ENCODE results near the gene PTPDC1. TPM values are rescaled to one million over a fixed set of nuclear protein-coding genes. Genes with fewer than 3 reads are reported as not detected.
A peak's percentile ranks its signal among the peaks of the same experiment; 100 is the strongest.

The PTPDC1 gene
- total RNA-seq, 4 donors from 2014 or later: 7.6 to 19.9 (median 12.0) TPM

DNA sequence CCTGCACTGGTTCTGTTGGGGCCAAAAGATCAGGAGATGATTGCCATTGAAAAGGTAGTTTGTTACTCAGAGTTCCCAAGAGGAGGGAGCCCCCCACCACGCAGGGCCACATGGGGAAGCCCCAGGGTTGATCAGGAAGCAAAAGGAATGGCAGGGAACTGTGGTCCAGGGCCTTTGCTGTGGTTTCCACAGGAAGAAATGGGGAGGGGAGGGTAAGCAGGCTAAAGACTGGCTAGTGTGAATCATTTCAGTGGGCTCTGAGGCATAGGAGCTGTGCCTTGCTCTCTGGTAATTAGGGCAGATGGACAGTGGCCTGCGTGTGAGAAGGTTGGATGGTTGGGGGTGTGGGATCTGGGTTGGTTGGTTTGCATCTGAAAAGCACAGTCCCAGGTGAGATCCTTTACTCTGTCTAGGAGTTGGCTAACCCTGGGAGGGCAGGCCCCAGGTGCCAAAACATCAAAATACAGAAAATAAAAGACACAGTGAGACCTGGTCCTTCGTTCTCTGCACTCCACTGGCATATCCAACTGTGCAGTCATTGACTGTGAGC, 66.1 kb downstream of the PTPDC1 start:
- TF ChIP-seq, protein P1, sequence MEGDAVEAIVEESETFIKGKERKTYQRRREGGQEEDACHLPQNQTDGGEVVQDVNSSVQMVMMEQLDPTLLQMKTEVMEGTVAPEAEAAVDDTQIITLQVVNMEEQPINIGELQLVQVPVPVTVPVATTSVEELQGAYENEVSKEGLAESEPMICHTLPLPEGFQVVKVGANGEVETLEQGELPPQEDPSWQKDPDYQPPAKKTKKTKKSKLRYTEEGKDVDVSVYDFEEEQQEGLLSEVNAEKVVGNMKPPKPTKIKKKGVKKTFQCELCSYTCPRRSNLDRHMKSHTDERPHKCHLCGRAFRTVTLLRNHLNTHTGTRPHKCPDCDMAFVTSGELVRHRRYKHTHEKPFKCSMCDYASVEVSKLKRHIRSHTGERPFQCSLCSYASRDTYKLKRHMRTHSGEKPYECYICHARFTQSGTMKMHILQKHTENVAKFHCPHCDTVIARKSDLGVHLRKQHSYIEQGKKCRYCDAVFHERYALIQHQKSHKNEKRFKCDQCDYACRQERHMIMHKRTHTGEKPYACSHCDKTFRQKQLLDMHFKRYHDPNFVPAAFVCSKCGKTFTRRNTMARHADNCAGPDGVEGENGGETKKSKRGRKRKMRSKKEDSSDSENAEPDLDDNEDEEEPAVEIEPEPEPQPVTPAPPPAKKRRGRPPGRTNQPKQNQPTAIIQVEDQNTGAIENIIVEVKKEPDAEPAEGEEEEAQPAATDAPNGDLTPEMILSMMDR (IDR thresholded peaks at IDR 0.05): no peak
- DNase-seq (ENCODE audit: low spot score): no peak
- no peak for ATAC-seq (ENCODE audit: low FRiP score)

DNA sequence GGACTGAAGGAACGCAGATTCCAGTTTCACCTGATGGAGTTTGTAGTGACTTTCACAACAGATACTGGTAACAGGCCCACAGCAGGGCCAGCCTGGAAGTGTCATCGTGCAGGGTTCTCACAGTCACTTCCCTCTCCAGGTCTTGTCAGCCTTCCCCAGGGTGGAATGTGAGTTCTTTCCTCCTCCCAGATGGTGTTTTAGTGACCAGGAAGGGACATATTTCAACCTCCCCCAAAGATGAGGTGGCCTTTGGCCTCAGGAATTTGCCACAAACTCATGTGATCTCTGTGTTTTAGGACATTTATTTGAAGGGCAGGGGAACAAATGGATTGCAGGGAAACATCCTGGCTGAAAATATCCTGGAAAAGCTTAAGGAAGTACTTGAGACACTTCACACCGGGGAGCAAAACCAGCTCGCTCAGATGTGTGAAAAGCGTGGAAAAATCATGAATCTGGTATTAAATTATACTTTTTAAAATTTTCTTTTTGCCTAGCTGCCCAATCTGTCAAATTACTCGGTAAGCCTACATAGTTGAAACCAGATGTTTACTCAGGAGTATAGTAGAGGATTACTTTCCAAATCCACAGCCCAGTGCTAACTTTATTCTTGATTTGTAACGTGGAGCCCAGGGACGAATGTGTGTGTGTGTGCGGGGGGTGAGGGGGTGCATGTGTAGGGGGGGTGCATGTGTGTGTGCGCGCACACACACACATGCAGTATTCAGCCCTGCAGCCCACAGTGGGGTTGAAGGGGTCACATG, 66.8 kb downstream of the PTPDC1 start:
- DNase-seq (ENCODE audit: low spot score): no peak
- TF ChIP-seq, protein P1 (IDR thresholded peaks at IDR 0.05): no peak
- no peak for ATAC-seq (ENCODE audit: low FRiP score)

DNA sequence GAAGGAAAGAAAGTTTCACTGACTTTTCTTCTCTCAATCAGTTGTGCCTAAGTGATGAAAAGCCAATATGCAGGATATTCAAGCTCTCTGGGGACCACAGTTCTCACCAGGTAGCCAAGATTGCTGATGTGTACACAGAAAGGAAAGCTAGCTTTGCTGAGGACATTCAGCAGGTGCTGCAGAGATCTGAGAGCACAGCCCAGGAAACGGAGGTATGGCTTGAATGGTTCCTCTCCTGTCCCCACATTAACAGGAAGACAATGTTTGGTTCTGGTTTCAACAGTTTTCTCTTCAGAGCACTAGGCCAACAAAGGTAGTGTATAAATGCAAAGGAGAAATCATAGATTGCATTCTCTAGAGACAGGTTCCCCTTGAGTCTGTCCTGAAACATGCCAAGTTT, 69.6 kb downstream of the PTPDC1 start:
- ATAC-seq (ENCODE audit: low FRiP score) (no peak), DNase-seq (ENCODE audit: low spot score) (no peak)
- TF ChIP-seq, protein P1 (IDR thresholded peaks at IDR 0.05): no peak

DNA sequence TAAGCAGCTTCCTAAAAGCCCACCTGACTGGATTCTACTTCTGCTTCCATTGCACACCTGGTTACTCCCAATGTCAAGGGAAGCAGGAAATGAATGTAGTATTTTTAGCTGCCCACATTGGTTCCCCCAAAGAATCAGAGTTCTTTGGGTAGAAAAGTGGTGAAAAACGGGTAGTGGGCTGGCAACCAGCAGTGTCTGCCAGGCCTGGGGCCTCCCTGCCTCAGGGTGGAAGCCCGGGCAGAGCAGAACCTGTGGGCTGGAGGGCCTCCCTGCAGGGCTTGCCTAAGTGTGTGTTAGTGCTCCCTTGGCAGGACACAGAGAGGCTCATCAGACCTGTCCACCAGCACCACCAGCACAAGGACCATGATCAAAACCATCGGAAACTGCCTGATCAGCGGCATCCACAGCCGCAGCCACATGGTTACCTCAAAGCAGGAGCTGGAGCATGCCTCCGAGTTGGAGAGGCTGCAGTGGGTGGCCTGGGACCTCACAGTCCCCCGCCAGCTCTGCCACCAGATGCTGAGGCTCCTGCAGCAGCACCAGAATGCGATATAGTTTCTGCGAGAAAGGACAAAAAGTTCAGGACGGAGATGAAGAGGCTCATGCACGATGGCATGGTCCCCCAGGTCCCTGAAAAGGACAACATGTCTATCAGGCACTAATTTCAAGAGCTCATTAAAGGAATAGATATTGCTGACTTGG, 72.2 kb downstream of the PTPDC1 start:
- no peak for DNase-seq (ENCODE audit: low spot score)

DNA sequence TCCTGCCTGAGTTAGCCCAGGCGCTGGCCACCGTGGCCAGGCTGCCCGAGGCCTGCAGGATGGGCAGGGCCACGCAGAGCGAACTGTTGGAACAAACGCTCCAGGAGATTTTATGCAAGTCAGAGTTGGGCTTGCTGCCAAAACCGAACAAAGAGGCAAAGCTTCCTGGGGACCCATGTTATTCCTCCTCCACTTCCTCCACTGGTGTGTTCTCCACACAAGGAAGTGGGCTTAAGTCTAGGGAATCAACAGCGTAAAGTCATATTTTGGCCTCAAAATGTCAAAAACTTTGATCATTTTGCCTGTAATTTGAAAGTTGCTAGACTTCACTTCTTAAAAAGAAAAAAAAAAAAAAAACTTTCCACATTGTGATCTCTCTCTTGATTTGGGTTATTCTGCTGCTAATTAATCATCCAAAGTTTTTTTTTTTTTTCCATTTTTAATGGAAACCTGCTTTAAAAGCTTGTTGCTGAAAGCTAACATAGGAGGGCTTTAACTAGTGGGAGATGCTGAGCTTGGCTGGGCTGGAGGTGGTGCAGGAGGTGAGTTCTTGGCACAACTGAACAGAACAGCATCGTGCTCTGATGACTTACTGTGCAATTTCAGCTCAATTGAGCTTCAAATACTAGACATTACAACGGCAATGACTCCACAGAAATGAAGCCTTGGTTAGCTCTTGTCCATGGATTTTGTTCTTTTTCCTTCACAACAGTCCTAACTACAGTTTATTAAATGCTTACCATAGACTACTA, 73.0 kb downstream of the PTPDC1 start:
- TF ChIP-seq, protein P1 (IDR thresholded peaks at IDR 0.05): no peak
- peak; percentile 58 for DNase-seq (ENCODE audit: low spot score)
- peak; percentile 62 for ATAC-seq (ENCODE audit: low FRiP score)

More for the DNA sequence above, 72.2 kb downstream of the PTPDC1 start:
- TF ChIP-seq, protein P1 (IDR thresholded peaks at IDR 0.05): no peak
- no peak for ATAC-seq (ENCODE audit: low FRiP score)

Other genes with a start within 250 kb of the PTPDC1 start
- 10 to 100 TPM in 3 of 4 donors, not detected in 1; 17.1 to 20.2 (median 20.2) TPM for gene BARX1, start 129.1 kb upstream of the PTPDC1 start, total RNA-seq
- 10 to 100 TPM in 2 of 4 donors, 1 to 10 TPM in 2; 1.9 to 18.6 (median 10.3) TPM for gene ZNF169, start 174.8 kb downstream of the PTPDC1 start, total RNA-seq
- gene NUTM2F, start 244.2 kb downstream of the PTPDC1 start, total RNA-seq: not detected

Measured in omental fat pad (tissue), 4 donors.